ENCODE data around the gene NBPF1. TPM values are rescaled to one million over a fixed set of nuclear protein-coding genes. Genes with fewer than 3 reads are reported as not detected.
"Not testable (repeated sequence)": the region's sequence is repeated elsewhere in the genome, so short reads cannot be mapped to it uniquely, and the experiment has no call there.

NBPF1 gene
- total RNA-seq, 1 donor from 2014 or later, result 20.1 TPM

GRCh38 chr1:16553244-16553643, 60.1 kb downstream of the NBPF1 start:
- not testable (repeated sequence) for DNase-seq (ENCODE audit: low read depth)

GRCh38 chr1:16550212-16550918, 63.0 kb downstream of the NBPF1 start:
- DNase-seq (ENCODE audit: low read depth), result not testable (repeated sequence)

DNA sequence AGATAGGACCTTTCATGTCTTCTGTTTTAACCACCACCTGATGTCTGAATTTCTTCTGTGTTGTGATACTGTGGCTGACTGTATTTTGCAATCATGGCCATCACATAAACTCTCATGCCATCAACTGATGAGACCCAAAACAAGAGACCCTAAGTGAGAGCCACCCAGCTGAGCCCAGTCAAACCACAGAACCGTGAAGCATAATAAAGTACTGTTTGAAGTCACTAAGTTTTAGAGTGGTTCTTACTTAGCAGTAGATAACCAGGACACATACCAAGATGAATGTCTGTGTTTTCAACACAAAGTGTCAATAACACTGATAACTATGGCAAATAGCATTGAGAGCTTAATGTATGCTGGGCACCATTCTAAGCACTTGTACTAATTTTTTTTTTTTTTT, 63.8 kb downstream of the NBPF1 start:
- not testable (repeated sequence) for DNase-seq (ENCODE audit: low read depth)

DNA sequence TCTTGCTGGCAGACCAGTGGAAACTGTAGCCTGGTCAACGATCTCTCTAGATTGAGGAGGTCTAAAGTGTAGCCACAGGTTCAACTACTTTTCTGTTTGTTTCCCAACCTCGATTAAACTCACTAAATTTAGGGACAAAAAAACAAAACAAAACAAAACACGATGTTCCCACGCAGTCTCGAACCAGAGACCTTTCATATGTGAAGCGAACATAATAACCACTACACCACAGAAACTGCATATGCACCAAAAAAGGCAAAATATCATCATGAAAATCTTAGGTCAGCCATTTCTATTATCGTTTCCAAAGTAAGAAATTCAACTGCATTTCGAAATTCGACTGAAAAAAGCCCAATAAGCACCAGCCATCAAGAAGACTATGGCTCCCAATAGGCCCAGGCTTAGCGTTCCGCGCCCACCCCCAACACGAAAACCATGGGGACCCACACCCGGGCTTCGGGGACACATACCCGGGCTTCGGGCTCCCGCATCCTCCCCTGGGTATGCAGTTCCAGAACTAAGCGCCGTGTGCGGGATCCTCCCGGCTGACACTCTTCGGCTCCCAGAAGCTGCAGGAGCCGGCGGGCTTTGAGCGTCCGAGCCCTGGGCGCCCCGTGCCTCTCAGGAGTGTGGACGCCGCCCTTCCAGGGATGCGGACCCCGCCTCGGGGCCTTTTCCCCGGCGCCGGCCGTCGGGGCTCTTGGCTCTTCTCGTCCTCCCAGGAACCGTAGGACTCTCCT, 65.7 kb downstream of the NBPF1 start:
- not testable (repeated sequence) for DNase-seq (ENCODE audit: low read depth)

GRCh38 chr1:16545682-16546095, 67.7 kb downstream of the NBPF1 start:
- DNase-seq (ENCODE audit: low read depth), result peak; percentile 35

DNA sequence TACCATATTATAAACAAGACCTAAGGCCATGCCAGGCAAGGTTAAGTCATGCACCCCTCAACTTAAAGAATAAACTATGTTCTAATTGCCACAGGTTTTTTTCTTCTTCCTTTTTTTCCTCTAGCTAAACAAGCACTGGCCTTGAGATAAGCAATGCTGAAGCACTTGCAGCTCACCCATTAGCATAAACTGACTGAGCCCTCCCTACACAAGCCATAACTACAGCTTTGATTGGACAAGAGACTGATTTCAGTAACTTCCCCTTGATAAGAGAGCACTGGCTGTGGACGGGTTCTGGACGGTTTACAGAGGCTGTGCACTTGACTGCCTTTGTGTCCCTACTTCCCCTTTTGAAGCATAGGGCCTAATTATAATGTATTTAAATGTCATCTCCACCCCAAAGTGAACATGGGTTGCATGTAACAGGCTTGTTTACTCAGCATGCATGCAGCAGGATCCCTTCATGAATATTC, 72.9 kb downstream of the NBPF1 start:
- DNase-seq (ENCODE audit: low read depth), result not testable (repeated sequence)

DNA sequence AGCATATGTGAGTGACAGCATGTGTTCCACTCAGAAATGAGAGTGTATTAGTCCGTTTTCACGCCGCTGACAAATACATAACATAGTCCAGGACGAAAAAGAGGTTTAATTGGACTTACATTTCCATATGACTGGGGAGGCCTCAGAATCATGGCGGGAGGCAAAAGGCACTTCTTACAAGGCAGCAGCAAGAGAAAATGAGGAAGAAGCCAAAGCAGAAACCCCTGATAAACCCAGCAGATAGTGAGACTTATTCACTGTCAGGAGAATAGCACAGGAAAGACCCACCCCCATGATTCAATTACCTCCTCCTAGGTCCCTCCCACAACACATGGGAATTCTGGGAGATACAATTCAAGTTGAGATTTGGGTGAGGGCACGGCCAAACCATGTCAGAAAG, 75.8 kb downstream of the NBPF1 start:
- DNase-seq (ENCODE audit: low read depth), result not testable (repeated sequence)

DNA sequence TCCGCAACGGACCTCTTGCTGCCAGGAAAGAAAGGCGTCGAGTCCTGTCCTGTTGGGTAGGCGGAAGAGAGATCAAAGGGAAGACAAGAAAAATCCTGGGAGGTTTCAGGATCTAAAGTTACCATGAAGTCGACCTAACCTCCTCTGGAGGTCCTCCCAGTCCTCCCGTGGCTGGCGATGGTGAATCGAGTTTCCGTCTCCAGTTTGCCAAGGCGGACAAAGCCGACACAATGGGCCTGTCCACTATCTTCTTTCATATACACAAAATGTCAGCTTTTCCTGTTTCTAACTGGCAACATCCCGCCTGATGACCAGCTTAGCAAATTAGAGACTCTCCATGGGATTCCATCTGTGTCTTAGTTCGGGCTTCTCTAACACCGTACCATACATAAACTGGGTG, 76.6 kb downstream of the NBPF1 start:
- DNase-seq (ENCODE audit: low read depth), result not testable (repeated sequence)

GRCh38 chr1:16535898-16536297, 77.5 kb downstream of the NBPF1 start:
- DNase-seq (ENCODE audit: low read depth), result not testable (repeated sequence)

DNA sequence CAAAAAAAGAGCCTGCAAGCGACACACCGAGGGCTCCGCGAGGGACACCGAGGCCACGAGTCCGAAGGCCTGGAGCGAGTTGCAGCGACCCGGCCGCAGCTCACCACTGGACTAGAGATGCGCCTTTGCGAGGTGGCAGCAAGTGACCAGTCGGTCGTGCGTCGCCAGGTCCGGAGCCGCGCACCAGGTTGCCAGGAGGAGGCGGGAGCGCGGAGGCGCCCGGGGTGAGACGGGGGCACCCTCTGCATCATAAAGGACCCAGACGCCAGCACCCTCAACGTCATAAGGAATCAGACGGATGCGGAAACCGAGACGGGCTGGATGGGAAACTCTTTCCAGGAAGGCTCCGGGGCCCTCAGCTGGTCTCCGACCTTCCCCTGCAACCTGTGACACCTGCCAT, 77.9 kb downstream of the NBPF1 start:
- DNase-seq (ENCODE audit: low read depth), result not testable (repeated sequence)

GRCh38 chr1:16534829-16535456, 78.4 kb downstream of the NBPF1 start:
- DNase-seq (ENCODE audit: low read depth), result peak; percentile 7

DNA sequence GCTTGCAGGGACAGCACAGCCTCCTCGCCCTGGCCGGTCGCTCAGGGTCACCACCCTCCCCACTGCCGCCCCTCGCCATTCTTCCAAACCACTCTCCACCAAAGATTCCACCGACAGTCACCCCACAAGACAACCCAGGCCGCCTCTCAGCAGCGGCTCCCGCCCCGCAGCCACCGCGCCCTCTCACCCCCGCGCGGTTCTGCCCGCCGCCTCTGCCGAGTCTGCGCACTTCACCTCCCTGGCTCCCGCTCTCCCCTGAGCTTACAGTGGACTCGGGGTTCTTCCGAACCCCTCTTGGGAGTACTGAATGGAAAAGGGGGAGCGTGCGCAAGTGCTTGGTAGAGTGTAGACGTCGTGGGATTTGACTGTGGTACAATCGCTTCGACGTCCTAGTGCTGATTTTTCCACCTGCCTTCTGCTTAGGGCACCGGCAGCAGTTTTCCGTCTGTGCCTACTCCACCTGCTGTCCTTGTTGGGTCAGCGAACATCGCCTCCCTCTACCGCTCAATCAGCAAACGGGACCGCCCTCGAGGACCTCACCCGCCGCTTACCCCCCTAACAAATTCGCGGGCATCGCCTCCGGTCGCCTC, 79.0 kb downstream of the NBPF1 start:
- not testable (repeated sequence) for DNase-seq (ENCODE audit: low read depth)

DNA sequence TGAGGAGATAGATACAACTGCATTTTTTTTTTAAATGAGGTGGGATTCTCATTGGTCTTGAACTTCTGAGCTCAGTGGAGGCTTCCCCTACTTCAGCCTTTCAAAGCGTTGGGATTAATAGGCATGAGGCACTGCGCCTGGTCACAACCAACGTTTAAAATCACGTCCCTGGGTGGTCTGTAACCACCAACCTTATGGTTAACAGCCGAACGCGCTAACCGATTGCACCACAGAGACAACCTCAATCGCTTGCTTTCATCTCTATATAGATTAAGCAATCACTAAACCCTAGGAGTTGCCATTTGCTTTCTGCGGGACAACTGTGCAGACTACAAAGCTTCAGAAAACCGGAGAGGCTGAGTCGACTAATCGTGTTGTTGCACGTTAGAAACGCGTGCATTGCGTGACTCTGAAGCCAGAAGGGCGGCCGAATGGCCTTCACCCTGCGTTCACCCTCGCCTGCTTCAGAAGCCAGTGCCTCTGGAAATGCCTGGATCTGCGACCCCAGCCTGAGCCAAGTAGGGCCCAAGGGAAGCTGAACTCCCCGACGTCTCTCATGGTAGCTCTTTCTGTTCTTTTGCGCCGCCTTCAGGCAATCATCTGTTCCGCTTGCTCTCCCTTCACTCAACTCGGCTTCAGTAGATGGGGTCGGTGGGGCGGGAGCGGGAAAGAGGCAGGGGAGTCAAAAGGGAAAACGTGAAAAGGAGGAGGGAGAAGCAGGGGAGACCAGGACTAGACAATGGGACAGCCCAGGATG, 81.0 kb downstream of the NBPF1 start:
- DNase-seq (ENCODE audit: low read depth), result not testable (repeated sequence)

DNA sequence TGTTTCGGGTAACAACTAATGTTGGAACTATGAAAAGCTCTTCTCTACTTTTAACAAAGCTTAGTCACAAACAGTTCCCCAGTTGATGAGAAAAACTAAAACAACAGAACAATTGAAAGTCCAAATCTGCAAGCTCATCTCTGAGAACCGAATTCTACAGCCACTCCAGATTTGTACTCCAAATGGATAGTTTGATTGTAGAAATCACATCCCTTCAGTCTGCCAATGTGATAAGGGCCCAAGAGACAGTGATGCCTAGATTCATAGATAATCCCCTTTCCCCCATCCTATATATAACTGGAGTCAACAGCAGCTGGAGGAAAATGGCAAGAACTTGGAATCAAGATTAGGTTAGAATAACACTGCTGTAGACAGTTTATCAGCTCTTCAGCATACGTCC, 85.0 kb downstream of the NBPF1 start:
- DNase-seq (ENCODE audit: low read depth), result not testable (repeated sequence)

- DNase-seq (ENCODE audit: low read depth), result peak; percentile 22
Measured at GRCh38 chr1:16525769-16526168, 87.6 kb downstream of the NBPF1 start.

DNA sequence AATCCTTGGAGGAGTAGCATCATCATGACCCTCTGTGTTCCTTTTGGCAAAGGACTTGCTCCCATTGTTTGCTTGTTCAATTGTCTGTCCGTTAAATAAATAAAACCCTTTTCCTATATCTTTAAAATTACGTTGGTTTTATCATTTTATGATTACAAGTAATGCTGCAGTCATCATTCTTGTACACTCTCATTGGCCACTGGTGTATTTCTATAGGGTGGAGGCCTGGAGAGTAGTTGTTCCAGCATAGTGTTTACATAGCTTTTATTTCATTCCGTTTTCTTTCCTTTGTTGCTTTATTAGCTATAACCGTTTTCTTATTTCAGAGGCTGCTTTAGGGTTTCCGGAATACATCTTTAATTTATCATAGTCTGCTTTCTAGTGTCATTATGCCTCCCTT, 91.7 kb downstream of the NBPF1 start:
- not testable (repeated sequence) for DNase-seq (ENCODE audit: low read depth)

GRCh38 chr1:16521288-16521583, 92.1 kb downstream of the NBPF1 start:
- DNase-seq (ENCODE audit: low read depth), result no peak

DNA sequence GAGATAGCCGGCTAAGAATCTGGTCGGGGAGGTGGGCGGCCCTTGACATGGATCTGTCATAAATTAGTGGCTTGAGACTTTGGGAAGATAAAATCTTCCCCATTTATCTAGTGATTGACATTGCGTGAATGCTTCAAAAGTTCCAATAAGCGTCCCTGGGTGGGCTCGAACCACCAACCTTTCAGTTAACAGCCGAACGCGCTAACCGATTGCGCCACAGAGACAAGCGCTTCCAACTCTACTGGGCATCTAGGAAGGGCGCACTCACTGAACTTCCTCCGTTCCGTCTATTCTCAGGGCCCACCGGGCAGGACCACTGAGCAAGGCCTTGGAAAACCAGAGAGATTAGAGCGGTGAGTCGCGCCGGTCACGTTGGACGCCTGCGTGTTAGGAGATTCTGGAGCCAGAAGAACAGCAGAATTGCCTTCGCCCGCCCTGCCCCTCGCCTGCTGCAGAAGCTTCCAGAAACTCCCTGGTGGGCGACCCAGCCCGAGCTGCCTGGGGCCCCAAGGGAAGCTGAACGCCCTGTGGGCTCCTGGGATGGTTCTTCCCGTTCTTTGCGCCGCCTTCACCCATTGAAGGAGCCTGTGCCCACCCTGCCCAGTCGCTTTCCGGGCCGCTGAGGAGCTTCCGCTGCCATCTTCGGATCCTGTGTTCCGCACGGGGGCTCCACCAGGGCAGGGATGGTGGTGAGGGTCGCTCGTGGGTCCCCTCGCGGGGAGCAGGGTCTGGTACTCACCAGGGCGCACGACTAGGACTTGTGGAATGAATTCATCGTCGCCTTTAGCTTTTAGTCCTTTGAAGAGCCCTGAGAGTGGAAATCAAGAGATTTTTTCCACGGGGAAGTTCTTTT, 92.7 kb downstream of the NBPF1 start:
- DNase-seq (ENCODE audit: low read depth), result not testable (repeated sequence)

DNA sequence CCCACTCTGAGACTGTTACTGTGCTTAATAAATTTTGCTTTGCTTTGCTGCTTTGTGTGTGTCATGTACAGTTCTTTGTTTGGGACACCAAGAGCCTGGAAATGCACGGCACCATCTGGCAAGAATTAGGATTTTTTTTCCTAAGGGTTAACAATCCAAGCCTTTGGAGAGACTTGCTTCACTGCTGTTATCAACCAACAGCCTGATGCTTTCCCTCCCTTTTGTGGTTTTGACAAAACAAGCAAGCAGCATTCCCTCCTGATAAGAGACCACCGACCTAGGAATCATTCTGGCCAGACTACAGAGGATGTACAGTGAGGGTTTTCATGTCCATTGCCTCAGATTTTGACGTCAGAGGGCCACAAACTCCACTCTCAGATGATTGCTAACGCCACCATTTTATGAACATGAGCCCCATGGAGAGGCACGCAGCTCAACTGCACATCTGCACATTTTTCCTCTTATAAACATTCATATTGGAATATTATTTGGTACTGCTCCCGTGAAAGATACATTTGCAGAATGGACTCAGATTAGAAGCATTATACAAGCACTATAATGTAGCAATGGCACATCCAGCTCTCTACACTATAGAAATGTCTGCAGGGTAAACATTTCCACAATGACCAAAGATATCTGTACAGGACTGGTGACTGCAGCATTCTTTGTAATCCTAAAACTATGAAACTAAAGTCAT, 94.0 kb downstream of the NBPF1 start:
- not testable (repeated sequence) for DNase-seq (ENCODE audit: low read depth)

GRCh38 chr1:16518913-16519254, 94.5 kb downstream of the NBPF1 start:
- not testable (repeated sequence) for DNase-seq (ENCODE audit: low read depth)
